ENCODE results near the gene KIAA0319L.

KIAA0319L gene

GRCh38 chr1:35390600-35391494 is 166.4 kb downstream of the KIAA0319L start:
- no peak overlapping the region for H3K4me3 ChIP-seq (ENCODE audit: low read depth in 1 of 2, low read length in 2 of 2)
- H3K27me3 ChIP-seq (ENCODE audit: insufficient read depth, low read length, poor library complexity): no peaks in the 10 kb centered on the region
- H3K36me3 ChIP-seq (ENCODE audit: insufficient read depth, low read length): peaks cover 83% of the 10 kb centered on the region
- no peak for DNase-seq
- H3K4me2 ChIP-seq (ENCODE audit: insufficient read depth, low read length): no peak overlapping the region
- no peaks in the 10 kb centered on the region for H3K9me3 ChIP-seq (ENCODE audit: insufficient read depth, low read length, severe bottlenecking)
- no peaks in the 10 kb centered on the region for H3K4me1 ChIP-seq (ENCODE audit: insufficient read depth, low read length)
- H3K79me2 ChIP-seq (ENCODE audit: insufficient read depth, low read length): no peaks in the 10 kb centered on the region
- H2AFZ ChIP-seq (ENCODE audit: low read depth, low read length): no peak overlapping the region
- TF ChIP-seq CTCF (IDR thresholded peaks at IDR 0.05; ENCODE audit: borderline replicate concordance, extremely low read depth, low read length, poor library complexity, severe bottlenecking): no peak
- no peak for TF ChIP-seq EZH2 (IDR thresholded peaks at IDR 0.05; ENCODE audit: borderline replicate concordance, low read depth, low read length, severe bottlenecking)
- no peaks in the 10 kb centered on the region for H4K20me1 ChIP-seq (ENCODE audit: insufficient read depth, low read length)
- no peak for ATAC-seq (ENCODE audit: insufficient read depth, low read depth)
- H3K9ac ChIP-seq (ENCODE audit: low read depth, low read length): no peak overlapping the region
- no peak overlapping the region for H3K27ac ChIP-seq (ENCODE audit: low read length)

- Histone ChIP-seq H3K4me3 (ENCODE audit: low read depth in 1 of 2, low read length in 2 of 2) (no peak overlapping the region), H2AFZ (ENCODE audit: low read depth, low read length) (no peak overlapping the region), H3K4me2 (ENCODE audit: insufficient read depth, low read length) (no peak overlapping the region), H3K79me2 (ENCODE audit: insufficient read depth, low read length) (no peaks in the 10 kb centered on the region), H4K20me1 (ENCODE audit: insufficient read depth, low read length) (no peaks in the 10 kb centered on the region), H3K27me3 (ENCODE audit: insufficient read depth, low read length, poor library complexity) (no peaks in the 10 kb centered on the region), H3K4me1 (ENCODE audit: insufficient read depth, low read length) (no peaks in the 10 kb centered on the region), H3K27ac (ENCODE audit: low read length) (no peak overlapping the region), H3K36me3 (ENCODE audit: insufficient read depth, low read length) (peaks cover 59% of the 10 kb centered on the region), H3K9me3 (ENCODE audit: insufficient read depth, low read length, severe bottlenecking) (no peaks in the 10 kb centered on the region), H3K9ac (ENCODE audit: low read depth, low read length) (no peak overlapping the region)
- no peak for TF ChIP-seq EZH2 (IDR thresholded peaks at IDR 0.05; ENCODE audit: borderline replicate concordance, low read depth, low read length, severe bottlenecking)
- no peak for TF ChIP-seq CTCF (IDR thresholded peaks at IDR 0.05; ENCODE audit: borderline replicate concordance, extremely low read depth, low read length, poor library complexity, severe bottlenecking)
- ATAC-seq (ENCODE audit: insufficient read depth, low read depth) (no peak), DNase-seq (no peak)
Observed at GRCh38 chr1:35386959-35387358, 170.2 kb downstream of the KIAA0319L start.

- H3K79me2 ChIP-seq (ENCODE audit: insufficient read depth, low read length): no peaks in the 10 kb centered on the region
- H4K20me1 ChIP-seq (ENCODE audit: insufficient read depth, low read length): no peaks in the 10 kb centered on the region
- no peaks in the 10 kb centered on the region for H3K27me3 ChIP-seq (ENCODE audit: insufficient read depth, low read length, poor library complexity)
- no peak overlapping the region for H3K4me3 ChIP-seq (ENCODE audit: low read depth in 1 of 2, low read length in 2 of 2)
- H3K9ac ChIP-seq (ENCODE audit: low read depth, low read length): no peak overlapping the region
- no peaks in the 10 kb centered on the region for H3K4me1 ChIP-seq (ENCODE audit: insufficient read depth, low read length)
- H3K36me3 ChIP-seq (ENCODE audit: insufficient read depth, low read length): peaks cover 58% of the 10 kb centered on the region
- H3K9me3 ChIP-seq (ENCODE audit: insufficient read depth, low read length, severe bottlenecking): no peaks in the 10 kb centered on the region
- no peak overlapping the region for H3K4me2 ChIP-seq (ENCODE audit: insufficient read depth, low read length)
- no peak for TF ChIP-seq EZH2 (IDR thresholded peaks at IDR 0.05; ENCODE audit: borderline replicate concordance, low read depth, low read length, severe bottlenecking)
- no peak for TF ChIP-seq CTCF (IDR thresholded peaks at IDR 0.05; ENCODE audit: borderline replicate concordance, extremely low read depth, low read length, poor library complexity, severe bottlenecking)
- DNase-seq: no peak
- H3K27ac ChIP-seq (ENCODE audit: low read length): no peak overlapping the region
- no peak overlapping the region for H2AFZ ChIP-seq (ENCODE audit: low read depth, low read length)
- no peak for ATAC-seq (ENCODE audit: insufficient read depth, low read depth)
Observed at GRCh38 chr1:35386290-35386689, 170.9 kb downstream of the KIAA0319L start.
